ENCODE results near the gene KCNJ1.
A peak's percentile ranks its signal among the peaks of the same experiment; 100 is the strongest.

KCNJ1 gene

DNA sequence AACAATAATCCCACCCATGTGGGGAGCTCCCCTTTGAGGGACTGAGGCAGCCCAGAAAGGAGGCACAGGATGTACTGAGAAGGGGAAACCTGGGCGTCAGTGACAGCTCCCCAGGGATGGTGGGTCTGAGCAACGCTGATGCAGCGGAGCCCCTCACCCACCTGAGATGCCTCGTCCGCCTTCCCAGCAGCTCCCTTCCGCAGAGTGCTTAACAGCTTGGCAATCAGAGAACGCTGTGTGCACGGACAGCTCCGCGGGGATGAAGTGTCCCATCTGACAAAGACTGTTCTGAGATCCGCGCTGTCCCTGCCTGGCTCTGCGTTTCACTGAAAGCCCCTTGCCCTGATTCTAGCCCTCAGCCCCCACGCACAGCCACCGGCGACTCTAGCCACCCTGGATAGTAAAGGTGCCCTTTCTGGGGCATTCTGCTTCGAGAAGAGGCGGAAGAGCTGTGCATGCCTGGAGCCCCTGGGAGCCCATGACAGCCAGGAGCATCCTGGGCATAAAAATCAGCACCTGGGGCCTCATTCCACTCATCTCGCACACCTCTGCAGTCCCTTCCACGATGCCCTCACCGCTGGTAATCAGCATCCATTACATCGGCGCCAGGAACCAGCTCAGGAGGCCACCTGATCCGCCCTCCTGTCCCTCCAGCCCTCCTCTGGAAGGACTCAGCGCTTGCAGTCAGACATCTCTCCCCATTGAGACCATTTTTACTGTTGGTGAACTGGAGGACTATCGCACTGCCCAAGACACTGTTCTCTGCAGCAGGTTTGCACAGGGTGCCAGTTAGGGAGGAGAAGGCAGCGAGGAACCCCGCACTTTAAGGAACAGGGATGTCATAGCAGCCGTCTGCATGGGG is 34.8 kb upstream of the KCNJ1 start:
- no peak for DNase-seq

DNA sequence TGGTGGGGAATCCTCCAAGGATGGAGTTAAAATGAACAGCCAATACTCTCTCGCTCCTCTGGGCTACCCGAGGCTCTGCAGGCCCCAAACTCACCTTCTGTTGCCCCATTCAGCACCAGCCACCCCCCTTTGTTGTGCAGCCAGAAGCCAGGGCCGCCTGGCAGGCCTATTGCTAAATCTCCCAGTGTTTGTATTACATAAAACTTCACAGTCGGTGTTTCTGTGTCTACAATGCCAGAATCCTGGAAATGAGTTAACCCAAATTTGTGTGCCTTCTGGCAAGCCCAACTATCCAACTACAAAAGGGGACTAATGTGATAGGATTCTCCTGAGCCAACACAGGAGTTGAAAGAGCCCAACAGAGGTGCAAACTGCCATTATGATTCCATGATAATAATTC is 33.4 kb upstream of the KCNJ1 start:
- no peak for DNase-seq

DNA sequence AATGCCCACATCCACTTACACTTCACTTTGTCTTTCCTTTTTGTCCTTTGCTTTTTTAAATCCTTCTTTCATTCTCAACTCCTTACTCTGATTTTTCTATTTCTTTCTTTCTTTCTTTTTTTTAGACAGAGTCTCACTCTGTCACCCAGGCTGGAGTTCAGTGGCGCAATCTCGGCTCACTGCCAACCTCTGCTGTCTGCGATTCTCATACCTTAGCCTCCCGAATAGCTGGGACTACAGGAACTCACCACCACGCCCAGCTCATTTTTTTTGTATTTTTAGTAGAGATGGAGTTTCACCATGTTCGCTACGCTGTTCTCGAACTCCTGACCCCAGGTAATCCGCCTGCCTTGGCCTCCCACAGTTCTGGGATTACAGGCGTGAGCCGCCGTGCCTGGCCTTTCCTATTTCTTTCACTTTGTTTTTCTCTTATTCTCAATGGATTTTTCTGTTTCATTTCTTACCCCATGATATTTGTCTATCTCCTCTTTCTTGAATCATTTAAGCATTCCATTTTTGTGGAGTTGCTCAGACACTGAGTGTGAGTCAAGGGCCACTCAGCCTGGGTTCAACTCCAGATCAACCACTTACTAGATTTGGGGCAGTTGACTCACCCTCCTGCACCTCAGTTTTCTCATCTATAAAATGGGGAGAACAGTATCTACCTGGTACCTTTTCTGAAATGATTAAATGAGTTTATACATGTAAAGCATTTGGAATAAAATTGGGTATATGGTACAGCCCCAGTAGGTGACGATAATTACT is 31.7 kb upstream of the KCNJ1 start:
- no peak for DNase-seq

DNA sequence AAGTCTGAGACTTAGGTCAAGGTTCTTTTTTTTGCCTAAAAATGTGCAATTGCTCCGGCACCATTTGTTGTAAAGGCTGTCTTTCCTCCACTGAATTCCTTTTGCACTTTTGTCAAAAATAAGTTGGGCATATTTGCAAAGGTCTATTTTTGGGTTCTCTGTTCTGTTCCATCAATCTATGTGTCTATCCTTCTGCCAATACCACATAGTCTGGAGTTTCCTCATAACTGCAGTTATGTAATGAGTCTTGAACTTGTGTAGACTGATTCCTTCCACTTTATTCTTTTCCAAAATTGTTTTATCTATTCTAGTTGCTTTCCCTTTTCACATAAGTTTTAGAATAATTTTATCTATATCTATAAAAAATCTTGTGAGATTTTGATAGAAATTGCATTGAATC is 30.7 kb upstream of the KCNJ1 start:
- DNase-seq: no peak

DNA sequence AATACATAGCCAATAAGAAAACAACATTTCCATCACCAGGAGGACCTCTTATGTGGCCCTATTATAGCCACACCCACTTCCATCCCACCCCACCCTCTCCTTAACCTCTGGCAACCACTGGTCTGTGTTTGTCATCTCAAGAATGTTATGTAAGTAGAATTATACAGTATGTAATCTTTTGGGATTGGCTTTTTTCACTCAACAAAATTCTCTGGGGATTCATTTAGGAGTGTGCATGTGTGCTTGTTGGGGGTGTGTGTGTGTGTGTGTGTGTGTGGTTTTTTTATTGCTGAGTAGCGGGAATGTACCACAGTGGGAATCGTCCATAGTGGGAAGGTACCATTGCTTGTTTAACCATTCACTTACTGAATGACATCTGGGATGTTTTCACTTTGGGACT is 29.3 kb upstream of the KCNJ1 start:
- no peak for DNase-seq

DNA sequence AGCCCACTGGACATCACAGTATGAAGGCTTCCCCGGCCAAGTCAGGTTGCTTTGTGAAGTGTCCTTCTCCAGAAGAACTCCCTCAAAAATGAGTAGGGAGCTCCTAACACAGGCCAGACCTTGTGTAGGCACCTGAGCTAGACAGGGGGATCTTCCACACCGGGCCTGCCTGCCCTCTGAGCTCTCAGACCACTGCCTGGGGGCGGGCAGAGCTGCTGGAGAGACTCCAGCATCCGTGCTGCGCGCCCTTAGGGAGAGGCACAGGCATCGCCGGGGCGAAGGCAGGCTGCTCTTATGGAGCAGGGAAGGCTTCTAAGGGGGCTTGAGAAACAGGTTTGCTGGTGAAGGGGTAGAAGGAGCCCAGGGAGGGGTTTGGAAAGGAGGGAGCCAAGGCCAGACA is 28.4 kb upstream of the KCNJ1 start:
- no peak for DNase-seq

DNA sequence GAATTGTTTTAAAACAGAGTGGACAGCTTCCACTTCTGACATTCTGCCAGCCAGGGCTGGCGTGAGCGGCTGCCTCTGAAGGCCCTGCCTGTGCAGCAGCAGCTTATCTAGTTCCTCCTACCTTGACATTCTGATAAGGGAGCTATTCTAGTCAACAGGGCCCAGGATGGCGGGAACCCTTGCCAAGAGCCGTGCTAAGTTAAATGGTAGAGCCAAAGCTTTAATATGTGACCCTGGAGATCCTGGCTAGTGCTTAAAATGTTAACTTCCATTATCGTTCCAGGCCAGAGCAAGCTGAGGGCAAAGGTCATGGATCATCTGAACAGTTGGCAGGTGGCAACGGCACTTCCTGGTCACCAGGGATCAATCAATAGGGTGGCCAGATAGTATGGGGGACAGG is 27.6 kb upstream of the KCNJ1 start:
- DNase-seq: no peak

DNA sequence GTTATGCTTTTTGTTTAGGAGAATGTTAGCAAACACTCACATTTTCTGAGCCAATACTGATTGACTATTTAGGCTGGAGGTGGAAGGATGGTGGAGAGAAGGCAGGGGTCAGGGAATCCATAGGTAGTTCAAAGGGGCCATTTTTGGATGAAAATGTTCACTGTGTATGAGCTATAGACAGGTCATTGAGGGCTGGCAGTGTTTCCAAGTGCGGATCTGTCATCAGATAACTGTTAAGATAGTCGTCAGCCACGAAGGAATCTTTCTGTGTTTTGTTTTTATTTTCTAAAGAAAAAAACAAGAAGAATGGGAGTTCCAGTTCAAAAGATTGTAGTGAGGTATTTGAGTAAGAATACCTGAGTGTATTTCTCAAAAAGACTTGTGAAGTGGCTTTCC is 27.2 kb upstream of the KCNJ1 start:
- DNase-seq: no peak

DNA sequence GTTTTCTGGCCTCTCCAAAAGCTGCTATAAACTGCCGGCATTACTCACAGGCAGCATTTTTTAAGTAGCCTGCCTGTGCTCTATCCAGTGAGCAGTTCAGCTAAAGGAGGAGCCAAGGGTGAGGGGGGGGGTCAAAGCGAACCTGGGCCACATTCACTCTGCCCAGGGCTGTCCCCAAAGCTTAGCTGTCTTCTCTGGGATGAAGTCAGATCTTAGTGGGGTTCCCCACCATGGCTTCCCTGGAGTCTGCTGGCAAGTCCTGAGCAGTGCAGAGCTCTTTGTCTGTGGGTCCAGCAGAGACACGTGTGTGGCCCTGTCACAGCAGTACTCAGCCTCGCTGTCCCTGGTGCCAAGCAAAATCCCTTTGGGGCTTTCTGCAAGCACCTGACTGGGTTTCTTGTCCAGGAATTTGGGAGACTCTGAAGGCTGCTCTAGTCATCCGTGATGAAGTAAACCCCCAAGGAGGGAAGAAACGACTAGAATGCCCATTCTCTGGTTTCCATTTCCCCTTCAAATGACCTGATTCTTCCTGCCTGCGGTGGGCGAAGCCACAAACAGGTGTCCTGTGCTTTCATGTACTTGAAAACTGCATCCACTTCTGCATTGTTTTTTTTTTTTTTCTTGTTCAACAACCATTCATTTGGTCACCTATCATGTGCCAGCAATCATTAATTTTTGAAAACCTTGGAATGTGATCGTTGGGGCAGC is 26.6 kb upstream of the KCNJ1 start:
- no peak for DNase-seq

DNA sequence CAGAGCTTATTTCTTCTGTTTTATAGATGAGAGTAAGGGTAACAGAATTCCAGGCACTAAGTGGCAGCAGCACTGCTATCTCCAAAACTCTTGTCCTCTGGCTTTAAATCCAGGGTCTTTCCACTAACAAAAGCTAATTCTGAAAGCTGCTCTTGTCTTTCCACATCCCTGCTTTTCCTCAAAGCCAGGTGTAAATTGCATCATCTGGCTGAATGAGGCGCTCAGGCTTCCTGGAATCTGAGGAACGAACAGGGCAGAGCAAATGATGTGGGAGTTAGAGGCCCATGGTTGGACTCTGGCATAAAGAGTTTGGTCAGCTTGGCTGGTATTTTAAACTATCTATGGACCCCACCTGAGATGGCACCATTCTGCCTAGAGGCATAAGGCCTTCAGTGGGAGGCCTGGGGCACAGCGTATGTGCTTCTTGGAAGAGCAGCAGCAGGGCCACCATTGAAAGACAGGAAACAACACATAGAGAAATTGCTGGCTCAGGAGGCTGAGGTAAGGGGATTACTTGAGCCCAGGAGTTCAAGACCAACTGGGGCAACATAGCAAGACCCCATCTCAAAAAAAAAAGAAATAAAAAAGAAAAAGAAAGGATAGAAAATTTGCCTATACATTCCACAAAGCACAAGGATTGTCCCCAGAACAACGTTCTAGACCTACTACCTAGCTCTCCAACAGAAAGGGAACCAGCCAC is 25.9 kb upstream of the KCNJ1 start:
- DNase-seq: no peak

DNA sequence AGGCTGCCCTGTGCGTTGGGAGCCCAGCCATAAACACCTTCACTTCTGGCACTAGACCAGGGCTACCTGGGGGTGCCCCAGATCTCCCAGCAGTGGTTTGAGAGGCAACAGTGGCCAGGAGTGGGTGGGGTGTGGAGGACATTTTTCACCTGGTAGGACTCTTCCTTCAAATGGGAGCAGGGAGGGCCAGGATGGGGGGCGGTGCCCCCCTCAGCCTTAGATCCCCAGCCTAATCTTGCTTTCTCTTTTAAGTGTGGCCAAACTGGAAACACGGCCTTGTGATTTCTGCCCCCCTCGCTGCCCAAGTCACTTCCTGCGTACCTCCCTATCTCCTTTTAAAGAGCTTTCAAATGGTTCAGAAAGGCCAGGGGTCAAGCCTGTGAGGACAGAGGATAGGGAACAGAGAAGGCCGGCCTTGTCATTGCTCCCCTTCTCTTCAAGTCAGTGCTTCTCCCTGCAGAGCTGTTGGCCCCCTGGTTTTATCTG is 24.9 kb upstream of the KCNJ1 start:
- DNase-seq: no peak

DNA sequence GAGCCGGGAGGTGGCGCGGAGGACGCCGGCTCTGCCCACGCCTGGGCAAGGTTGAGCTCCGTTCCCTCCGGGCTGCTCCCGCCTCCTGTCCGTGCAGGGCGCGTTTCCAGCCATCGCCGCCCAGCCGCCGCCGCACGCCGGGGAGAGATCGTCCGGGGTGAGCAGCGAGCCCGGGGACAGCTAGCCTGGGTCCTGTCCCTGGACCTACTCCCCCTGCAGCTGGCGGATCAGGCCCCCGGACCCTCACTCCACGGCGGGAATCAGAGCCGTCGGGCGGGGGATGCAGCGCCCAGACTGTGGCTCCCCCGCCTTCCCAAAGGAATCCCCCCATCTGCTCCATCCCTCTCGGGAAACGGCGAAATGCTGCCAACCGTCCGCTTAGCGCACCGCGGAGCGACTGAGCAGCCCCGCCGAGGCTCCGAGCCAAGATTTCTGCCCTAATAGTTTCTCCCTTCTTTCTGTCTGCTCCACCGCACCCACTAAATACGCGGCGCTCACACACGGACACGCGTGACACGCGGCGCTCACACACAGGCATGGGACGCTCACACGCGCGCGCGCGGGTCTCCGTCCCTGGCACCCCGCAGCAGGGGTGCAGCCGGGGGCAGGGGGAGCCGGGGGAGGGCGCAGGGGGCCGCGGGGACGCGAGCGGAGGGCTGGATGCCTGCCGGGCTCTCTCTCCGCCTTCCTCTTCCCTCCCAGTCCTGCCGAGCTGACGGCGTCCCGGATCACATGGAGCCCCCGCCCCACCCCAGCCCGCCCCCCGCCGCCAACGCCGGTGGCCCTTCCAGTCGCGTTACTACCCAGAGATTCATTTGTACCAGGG is 23.7 kb upstream of the KCNJ1 start, which contains the start of gene KCNJ5:
Gene KCNJ5 (plus strand): TSS at position 814 of the 826 bp plus-strand sequence. CDS start 19,918 bp downstream, outside the sequence.
- DNase-seq: no peak

DNA sequence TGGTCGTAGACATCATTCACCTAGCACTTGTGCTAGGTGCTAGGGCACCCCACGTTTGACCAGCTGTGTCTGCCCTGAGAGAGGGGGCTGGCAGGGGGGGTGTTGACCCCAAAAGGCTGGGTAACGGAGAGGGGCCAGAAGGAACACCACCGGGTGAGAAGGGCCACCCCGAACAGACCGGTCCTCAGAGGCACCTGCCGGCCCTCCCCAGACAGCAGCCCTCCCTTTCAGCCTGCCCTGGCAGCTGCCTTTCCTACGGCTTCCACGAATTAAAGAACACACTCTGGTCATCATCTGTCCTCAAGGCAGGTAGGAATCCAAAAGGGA is 23.1 kb upstream of the KCNJ1 start:
- no peak for DNase-seq

DNA sequence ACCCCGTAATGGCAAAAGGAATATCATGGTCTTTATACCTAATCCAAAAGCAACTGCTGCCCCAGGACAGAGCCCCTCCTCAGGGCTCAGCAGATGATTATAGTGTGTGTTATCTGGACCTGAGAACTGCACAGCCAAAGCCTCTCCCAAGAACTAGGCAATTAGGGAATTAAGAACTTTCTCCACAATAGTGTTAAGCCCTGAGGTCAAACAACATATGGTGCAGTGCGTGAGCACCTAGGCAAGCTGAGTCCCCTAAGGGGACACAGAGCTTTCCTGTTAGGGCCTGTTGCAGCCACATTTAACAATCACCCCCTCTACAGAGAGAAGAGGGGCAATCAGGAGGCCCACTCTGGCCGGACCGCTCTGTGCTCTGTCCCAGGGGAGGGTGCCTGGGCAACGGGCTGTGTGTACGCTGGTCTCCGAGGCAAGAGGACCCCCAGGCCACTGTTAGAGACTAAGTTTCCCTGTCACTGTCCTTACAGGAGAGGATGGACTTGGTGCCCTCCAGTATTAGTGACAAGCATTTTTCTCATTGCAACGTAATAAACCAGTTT is 22.6 kb upstream of the KCNJ1 start:
- DNase-seq: no peak

DNA sequence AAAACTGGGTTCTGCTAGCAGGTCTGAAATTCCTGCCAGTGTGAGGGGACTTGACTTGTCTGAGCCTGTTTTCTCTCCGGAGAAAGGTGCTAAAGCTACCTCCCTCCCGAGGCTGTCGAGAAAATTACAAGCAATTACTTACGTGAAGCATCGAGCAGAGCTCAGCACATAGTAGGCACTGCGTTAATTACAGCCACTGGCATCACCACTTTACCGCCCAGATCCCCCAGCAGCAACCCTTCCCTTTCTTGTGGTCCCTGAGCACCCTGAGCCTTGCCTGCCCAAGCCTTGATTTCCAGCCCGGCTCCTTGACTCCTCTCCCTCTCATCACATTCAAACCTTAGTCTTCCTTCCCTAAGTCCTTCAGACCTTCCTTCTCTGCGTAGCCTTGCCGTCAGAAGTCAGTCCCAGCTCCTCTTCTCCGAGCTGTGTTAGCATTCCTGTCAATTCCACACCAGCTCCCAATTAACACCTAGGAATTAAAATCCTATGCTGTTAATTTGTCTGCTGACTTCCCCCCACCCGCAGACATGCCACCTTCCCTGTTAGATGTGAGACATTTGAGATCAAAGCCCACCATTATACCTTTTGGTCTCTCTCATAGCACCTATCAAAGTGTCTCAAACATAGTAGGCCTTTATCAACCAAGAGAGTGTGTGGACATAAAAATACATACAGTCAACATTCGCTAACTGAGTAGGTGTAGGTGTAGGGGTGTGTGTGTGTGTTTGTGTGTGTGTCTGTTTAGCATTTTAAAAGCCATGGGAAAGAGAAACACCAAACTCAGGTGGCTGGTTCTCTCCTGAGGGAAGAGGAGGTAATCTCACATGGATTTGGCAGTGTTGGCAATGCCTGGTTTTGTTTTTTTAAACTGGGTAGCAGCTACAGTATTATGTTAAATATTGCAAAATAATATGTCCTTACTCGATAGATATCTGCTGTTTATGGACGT is 21.2 kb upstream of the KCNJ1 start:
- DNase-seq: no peak

DNA sequence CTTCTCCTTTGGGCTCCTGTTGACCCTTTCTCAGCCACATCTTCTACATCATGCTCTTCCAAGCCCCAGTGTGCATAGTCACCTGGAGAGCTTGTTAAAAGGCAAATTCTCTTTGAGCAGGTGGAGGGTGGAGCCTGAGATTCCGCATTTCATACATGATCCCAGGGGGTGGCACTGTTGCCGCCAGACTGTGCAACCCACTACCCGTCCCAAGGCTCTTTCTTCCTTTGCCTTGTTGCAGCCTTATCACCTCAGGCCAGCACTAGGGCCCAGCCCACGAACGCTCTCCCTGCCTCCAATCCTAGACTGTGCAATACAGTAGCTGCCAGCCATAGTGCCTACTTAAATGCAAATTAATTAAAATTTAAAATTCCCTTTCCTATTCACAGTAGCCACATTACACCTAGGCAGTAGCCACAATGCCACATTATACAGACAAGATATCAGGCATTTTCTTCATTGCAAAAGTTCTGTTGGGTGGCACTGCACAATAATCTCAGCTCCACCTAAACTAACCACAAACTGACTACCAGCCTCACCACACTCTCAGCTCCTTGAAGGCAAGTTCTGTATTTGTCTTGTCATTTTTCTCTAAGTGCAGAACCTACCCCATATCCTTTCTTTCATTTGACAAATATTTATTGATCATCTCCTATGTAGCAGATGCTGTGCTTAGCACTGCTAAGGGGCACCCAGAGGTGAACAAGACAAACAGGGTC is 19.5 kb upstream of the KCNJ1 start:
- no peak for DNase-seq

DNA sequence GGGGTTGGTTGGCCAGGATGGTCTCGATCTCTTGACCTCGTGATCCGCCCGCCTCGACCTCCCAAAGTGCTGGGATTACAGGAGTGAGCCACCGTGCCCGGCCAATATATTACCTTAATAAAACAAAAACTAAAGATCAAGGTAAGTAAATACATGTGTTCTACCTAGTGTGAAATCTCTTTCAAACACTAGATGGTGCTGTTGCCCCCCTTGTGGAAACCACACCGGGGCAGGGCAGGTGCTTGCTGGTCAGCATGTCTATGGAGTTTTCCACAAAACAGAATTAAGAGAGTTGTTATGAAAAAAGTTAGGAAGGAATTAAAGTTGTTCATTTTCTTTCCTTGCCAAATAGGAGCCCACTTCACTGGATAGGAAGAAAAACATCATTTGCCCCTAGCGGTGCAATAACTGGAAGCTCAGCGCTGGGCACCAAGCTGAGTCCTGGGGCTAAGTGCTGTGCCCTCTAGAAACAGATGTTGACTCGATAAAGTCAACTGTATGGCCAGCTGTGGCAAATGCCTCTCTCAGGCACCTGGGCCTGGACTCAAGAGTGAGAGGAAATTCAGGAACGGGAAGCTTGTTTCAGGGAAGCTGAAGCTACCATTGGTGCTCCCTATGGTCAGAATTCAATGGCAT is 17.7 kb upstream of the KCNJ1 start:
- peak; percentile 48 for DNase-seq

DNA sequence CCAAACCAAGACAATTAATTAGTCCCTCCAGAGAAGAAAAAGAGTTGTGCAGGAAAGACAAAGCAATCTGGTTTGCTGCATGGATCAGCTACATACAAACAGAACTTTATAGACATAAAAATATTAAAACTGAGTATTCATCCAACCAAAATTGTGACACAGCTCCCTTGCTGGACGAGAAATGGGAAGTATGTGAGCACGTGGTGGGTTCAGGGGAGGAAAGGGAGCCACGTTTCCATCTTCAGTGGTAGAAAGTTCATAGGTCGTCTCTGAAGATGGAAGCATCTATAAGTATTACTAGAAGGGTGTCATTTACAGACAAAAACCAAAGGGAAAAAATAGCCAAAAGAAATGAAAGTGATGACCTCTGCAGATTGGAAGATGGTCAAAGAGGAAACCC is 17.0 kb upstream of the KCNJ1 start:
- no peak for DNase-seq

DNA sequence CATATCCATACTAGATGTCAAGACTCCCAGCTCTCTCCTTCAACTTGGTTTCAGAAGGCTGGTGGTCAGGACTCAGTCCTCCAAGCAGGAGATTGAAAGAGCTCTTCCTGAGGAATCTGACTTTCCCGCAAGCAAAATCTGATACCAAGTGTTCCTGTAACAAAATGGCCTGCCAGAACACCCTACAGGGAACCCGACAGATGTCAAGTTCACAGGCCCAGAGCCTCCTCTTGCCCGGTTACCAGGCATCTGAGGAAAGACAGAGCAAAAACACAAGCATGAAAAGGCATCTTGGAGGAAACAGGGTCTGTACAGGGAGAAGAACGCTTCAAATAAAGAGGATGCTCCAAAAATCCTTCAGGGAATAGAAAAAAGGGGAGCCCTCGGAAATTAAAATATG is 15.4 kb upstream of the KCNJ1 start:
- no peak for DNase-seq

All from activated T-cell treated with anti-CD3 and anti-CD28 coated beads for 4 hours (primary cell).